HG02763 (cell line): ENCODE data around the gene C11orf98.

Experiments
- ATAC-seq: cut with Tn5 transposase; IDR thresholded peaks from one replicate; pipeline ENCODE4 v1.9.1; 2021; ENCODE audit warnings: mild to moderate bottlenecking, moderate library complexity; ENCODE audit not compliant: unreplicated experiment

The C11orf98 gene

DNA sequence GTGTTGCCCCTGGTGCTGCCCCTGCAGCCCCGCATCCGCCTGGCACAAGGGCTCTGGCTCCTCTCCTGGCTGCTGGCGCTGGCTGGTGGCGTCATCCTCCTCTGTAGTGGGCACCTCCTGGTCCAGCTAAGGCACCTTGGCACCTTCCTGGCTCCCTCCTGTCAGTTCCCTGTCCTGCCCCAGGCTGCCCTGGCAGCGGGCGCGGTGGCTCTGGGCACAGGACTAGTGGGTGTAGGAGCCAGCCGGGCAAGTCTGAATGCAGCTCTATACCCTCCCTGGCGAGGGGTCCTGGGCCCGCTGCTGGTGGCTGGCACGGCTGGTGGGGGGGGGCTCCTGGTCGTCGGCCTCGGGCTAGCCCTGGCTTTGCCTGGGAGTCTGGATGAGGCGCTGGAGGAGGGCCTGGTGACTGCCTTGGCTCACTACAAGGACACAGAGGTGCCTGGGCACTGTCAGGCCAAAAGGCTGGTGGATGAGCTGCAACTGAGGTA lies 51.7 kb downstream of the C11orf98 start:
- no peak for ATAC-seq
